GM18508 (cell line): ENCODE measurements around the gene MEIKIN.

Experiments
- ATAC-seq: cut with Tn5 transposase; IDR thresholded peaks from one replicate; pipeline ENCODE4 v1.9.1; 2021; ENCODE audit warnings: moderate number of reproducible peaks; ENCODE audit not compliant: insufficient read depth, unreplicated experiment

Gene MEIKIN

GRCh38 chr5:131974622-131974955 lies 29.1 kb upstream of the MEIKIN start:
- no peak for ATAC-seq

- no peak for ATAC-seq
Measured at GRCh38 chr5:131974016-131974415, 28.6 kb upstream of the MEIKIN start.

- ATAC-seq, result no peak
Measured at GRCh38 chr5:131973089-131973712, 27.7 kb upstream of the MEIKIN start.

- ATAC-seq, result no peak
Measured at GRCh38 chr5:131968396-131968954, 23.0 kb upstream of the MEIKIN start.

GRCh38 chr5:131966551-131966950 lies 21.1 kb upstream of the MEIKIN start:
- ATAC-seq, result no peak

GRCh38 chr5:131965826-131966415 lies 20.5 kb upstream of the MEIKIN start:
- ATAC-seq, result no peak

- no peak for ATAC-seq
Measured at GRCh38 chr5:131959906-131960305, 14.4 kb upstream of the MEIKIN start.

- no peak for ATAC-seq
Measured at GRCh38 chr5:131959136-131959535, 13.7 kb upstream of the MEIKIN start.

- no peak for ATAC-seq
Measured at GRCh38 chr5:131957721-131958441, 12.4 kb upstream of the MEIKIN start.

- no peak for ATAC-seq
Measured at GRCh38 chr5:131953969-131954368, 8.5 kb upstream of the MEIKIN start.

- ATAC-seq, result no peak
Measured at GRCh38 chr5:131952301-131952857, 6.9 kb upstream of the MEIKIN start.

GRCh38 chr5:131950706-131951105 lies 5.2 kb upstream of the MEIKIN start:
- ATAC-seq, result no peak

- no peak for ATAC-seq
Measured at GRCh38 chr5:131947445-131947844, 2.0 kb upstream of the MEIKIN start.

GRCh38 chr5:131944702-131945550 lies 537 bp downstream of the MEIKIN start:
- no peak for ATAC-seq

GRCh38 chr5:131943916-131944315 lies 1.5 kb downstream of the MEIKIN start:
- no peak for ATAC-seq

- ATAC-seq, result no peak
Measured at GRCh38 chr5:131942016-131942415, 3.4 kb downstream of the MEIKIN start.

- no peak for ATAC-seq
Measured at GRCh38 chr5:131939690-131940345, 5.6 kb downstream of the MEIKIN start.

GRCh38 chr5:131932235-131932634 lies 13.2 kb downstream of the MEIKIN start:
- no peak for ATAC-seq

GRCh38 chr5:131928957-131929356 lies 16.5 kb downstream of the MEIKIN start:
- ATAC-seq, result no peak

- no peak for ATAC-seq
Measured at GRCh38 chr5:131926168-131926567, 19.3 kb downstream of the MEIKIN start.
